B cell (primary cell): ENCODE results near the gene ULK4.

Experiments
- EZH2 ChIP-seq: IDR thresholded peaks from 2 replicates; pipeline ENCODE4 v1.6.1; 2012; ENCODE audit warnings: borderline replicate concordance, low read depth, mild to moderate bottlenecking, moderate library complexity, low read length; ENCODE audit not compliant: insufficient read depth, poor library complexity, severe bottlenecking
- TF ChIP-seq, protein P1 (sequence below): fragments of 200-600 bp; IDR thresholded peaks from one replicate; pipeline ENCODE4 v1.8.0; 2022; ENCODE audit warnings: antibody characterized with exemption, mild to moderate bottlenecking

DNA sequence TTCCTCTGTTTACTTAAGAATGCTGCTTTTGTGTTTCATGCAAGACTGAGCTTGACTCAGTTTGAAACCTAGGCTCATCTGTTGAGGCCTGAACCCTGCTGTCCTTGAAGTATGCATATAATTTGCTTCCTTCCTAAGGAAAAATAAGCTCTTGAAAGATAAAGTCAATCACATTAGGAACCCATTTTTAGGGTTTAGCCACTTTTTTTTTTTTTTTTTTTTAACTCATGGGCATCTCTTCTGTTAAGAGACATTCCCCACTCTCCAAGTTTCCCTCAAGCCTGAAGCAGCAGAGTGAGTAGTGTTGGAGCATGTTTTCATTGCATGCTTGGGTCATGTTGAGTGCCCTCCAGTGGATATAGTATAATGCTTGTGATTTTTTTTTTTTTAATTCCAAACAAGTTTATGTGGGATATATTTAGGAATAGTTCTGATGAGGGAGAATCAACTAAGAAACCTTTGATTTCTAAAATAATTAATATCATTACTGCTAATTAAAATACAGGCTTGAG lies 759.0 kb downstream of the ULK4 start:
- TF ChIP-seq, protein P1, sequence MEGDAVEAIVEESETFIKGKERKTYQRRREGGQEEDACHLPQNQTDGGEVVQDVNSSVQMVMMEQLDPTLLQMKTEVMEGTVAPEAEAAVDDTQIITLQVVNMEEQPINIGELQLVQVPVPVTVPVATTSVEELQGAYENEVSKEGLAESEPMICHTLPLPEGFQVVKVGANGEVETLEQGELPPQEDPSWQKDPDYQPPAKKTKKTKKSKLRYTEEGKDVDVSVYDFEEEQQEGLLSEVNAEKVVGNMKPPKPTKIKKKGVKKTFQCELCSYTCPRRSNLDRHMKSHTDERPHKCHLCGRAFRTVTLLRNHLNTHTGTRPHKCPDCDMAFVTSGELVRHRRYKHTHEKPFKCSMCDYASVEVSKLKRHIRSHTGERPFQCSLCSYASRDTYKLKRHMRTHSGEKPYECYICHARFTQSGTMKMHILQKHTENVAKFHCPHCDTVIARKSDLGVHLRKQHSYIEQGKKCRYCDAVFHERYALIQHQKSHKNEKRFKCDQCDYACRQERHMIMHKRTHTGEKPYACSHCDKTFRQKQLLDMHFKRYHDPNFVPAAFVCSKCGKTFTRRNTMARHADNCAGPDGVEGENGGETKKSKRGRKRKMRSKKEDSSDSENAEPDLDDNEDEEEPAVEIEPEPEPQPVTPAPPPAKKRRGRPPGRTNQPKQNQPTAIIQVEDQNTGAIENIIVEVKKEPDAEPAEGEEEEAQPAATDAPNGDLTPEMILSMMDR = peak; percentile 18
- no peak for TF ChIP-seq EZH2
